PC-9 (cell line): ENCODE results near the gene PNPLA2.

ENCODE experiments used
- CTCF ChIP-seq: fragments of 200-600 bp; sonication (generic); conservative IDR thresholded peaks from 2 replicates; pipeline ENCODE4 v1.6.1; 2017; ENCODE audit warnings: mixed run types, antibody characterized with exemption, mild to moderate bottlenecking, moderate library complexity
- EZH2 ChIP-seq: fragments of 200-600 bp; sonication (generic); IDR thresholded peaks from 2 replicates; pipeline ENCODE4 v1.8.0; 2017; ENCODE audit warnings: antibody characterized with exemption, low read depth

- no peak for TF ChIP-seq CTCF
- no peak for TF ChIP-seq EZH2
Observed at GRCh38 chr11:808427-809286, 10.1 kb upstream of the PNPLA2 start.
